ENCODE data around the gene DPEP1. TPM values are rescaled to one million over a fixed set of nuclear protein-coding genes. Genes with fewer than 3 reads are reported as not detected.
"Not testable (repeated sequence)": the region's sequence is repeated elsewhere in the genome, so short reads cannot be mapped to it uniquely, and the experiment has no call there.

Gene DPEP1
- total and polyA plus RNA-seq, 4 donors, result 8.5 TPM; not detected in 3

DNA sequence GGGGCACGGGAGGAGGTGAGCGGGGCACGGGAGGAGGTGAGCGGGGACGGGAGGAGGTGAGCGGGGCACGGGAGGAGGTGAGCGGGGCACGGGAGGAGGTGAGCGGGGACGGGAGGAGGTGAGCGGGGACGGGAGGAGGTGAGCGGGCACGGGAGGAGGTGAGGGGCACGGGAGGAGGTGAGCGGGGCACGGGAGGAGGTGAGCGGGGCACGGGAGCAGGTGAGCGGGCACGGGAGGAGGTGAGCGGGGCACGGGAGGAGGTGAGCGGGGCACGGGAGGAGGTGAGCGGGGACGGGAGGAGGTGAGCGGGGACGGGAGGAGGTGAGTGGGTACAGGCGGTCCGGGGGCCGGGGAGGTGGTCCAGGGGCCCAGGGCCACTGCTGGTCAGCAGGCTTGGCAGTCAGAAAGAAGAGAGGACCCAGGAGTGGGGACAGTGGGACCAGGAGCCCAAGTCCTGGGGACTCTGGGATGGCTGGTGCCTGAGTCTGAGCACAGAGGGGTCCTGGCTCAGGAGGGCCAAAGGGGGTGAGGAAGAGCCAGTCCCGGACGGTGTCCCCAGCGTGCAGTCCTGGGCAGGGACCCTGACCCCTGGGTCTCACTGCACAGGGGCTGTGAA lies 42.4 kb upstream of the DPEP1 start:
- H3K4me1 ChIP-seq (ENCODE audit: control insufficient read depth in 1 of 2, insufficient read depth in 2 of 2, low read length in 2 of 2); H3K36me3 ChIP-seq (ENCODE audit: control insufficient read depth in 1 of 2, insufficient read depth in 2 of 2, low read length in 1 of 2); H3K27ac ChIP-seq (ENCODE audit: low read depth in 1 of 2, low read length in 2 of 2); H3K9me3 ChIP-seq (ENCODE audit: control insufficient read depth, low read length); H3K27me3 ChIP-seq (ENCODE audit: control insufficient read depth in 1 of 2, insufficient read depth in 2 of 2, low read length in 1 of 2); DNase-seq; ATAC-seq (ENCODE audit: low FRiP score); H3K4me3 ChIP-seq (ENCODE audit: low read length in 2 of 2); intact Hi-C loops (cut with DNase I): not testable (repeated sequence)
- 84 to 86% methylated on average over 24 to 36 of the region's 36 CpGs for WGBS, 2 donors

DNA sequence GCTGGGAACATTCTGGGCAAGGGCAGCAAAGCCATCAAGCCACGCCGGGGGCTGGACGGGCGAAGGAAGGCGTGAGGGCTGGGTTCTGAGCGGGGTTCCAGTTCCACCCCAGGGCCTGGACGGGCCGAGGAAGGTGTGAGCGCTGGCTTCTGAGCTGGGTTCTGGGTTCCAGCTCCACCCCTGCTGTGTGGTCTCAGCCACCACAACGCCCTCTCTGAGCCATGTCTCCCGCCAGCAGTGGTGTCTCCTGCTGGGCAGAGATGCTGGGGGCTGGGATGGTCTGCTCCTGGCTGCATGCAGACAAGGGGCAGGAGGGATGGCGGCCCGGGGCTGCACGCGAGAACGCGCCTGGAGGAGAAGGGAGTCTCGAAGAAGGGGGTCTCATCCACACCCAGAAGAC lies 41.8 kb upstream of the DPEP1 start:
- no peaks in the 10 kb centered on the region for H3K9me3 ChIP-seq (ENCODE audit: control insufficient read depth, low read length)
- ATAC-seq (ENCODE audit: low FRiP score), result no peak
- H3K36me3 ChIP-seq (ENCODE audit: control insufficient read depth in 1 of 2, insufficient read depth in 2 of 2, low read length in 1 of 2), result no peaks in the 10 kb centered on the region
- H3K27me3 ChIP-seq (ENCODE audit: control insufficient read depth in 1 of 2, insufficient read depth in 2 of 2, low read length in 1 of 2), result no peaks in the 10 kb centered on the region
- DNase-seq, result no peak
- no peaks in the 10 kb centered on the region for H3K4me1 ChIP-seq (ENCODE audit: control insufficient read depth in 1 of 2, insufficient read depth in 2 of 2, low read length in 2 of 2)
- intact Hi-C loops (cut with DNase I), result no loop called here
- no peak overlapping the region for H3K4me3 ChIP-seq (ENCODE audit: low read length in 2 of 2)
- WGBS, 2 donors, result 91% methylated on average over 18 of the region's 18 CpGs
- H3K27ac ChIP-seq (ENCODE audit: low read depth in 1 of 2, low read length in 2 of 2), result no peak overlapping the region

DNA sequence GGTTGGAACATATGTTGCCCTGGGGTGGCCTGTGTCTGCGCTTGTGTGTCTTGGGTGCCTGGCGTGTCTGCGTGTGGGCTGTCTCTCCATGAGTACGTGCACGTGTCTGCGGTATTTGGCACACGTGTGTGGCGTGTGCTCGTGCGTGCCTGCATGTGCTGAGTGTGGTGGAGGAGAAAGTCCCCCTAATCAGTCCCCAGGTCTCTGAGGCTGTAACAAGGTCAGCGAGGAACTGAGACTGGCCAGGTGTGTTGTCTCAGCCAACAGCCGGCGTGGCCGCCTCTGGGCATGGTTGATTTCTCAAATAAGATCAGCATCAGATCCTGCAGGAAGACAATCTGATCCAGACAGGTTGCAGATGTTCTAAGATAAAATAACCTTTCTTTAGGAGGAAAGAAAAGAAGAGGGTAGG lies 41.4 kb upstream of the DPEP1 start:
- H3K4me3 ChIP-seq (ENCODE audit: low read length in 2 of 2), result no peak overlapping the region
- no peak for DNase-seq
- no peaks in the 10 kb centered on the region for H3K9me3 ChIP-seq (ENCODE audit: control insufficient read depth, low read length)
- H3K4me1 ChIP-seq (ENCODE audit: control insufficient read depth in 1 of 2, insufficient read depth in 2 of 2, low read length in 2 of 2), result no peaks in the 10 kb centered on the region
- H3K27me3 ChIP-seq (ENCODE audit: control insufficient read depth in 1 of 2, insufficient read depth in 2 of 2, low read length in 1 of 2), result no peaks in the 10 kb centered on the region
- 87% methylated on average over 14 of the region's 14 CpGs for WGBS, 2 donors
- no peaks in the 10 kb centered on the region for H3K36me3 ChIP-seq (ENCODE audit: control insufficient read depth in 1 of 2, insufficient read depth in 2 of 2, low read length in 1 of 2)
- intact Hi-C loops (cut with DNase I), result no loop called here
- no peak for ATAC-seq (ENCODE audit: low FRiP score)
- no peak overlapping the region for H3K27ac ChIP-seq (ENCODE audit: low read depth in 1 of 2, low read length in 2 of 2)

GRCh38 chr16:89572485-89573205 lies 40.8 kb upstream of the DPEP1 start:
- H3K27ac ChIP-seq (ENCODE audit: low read depth in 1 of 2, low read length in 2 of 2), result no peak overlapping the region
- intact Hi-C loops (cut with DNase I), result no loop called here
- no peaks in the 10 kb centered on the region for H3K9me3 ChIP-seq (ENCODE audit: control insufficient read depth, low read length)
- ATAC-seq (ENCODE audit: low FRiP score) (no peak), DNase-seq (no peak)
- no peaks in the 10 kb centered on the region for H3K4me1 ChIP-seq (ENCODE audit: control insufficient read depth in 1 of 2, insufficient read depth in 2 of 2, low read length in 2 of 2)
- 84 to 89% methylated on average over 19 of the region's 19 CpGs for WGBS, 2 donors
- H3K4me3 ChIP-seq (ENCODE audit: low read length in 2 of 2), result no peak overlapping the region
- no peaks in the 10 kb centered on the region for H3K27me3 ChIP-seq (ENCODE audit: control insufficient read depth in 1 of 2, insufficient read depth in 2 of 2, low read length in 1 of 2)
- no peaks in the 10 kb centered on the region for H3K36me3 ChIP-seq (ENCODE audit: control insufficient read depth in 1 of 2, insufficient read depth in 2 of 2, low read length in 1 of 2)

GRCh38 chr16:89573826-89574680 lies 39.4 kb upstream of the DPEP1 start:
- no peak for ATAC-seq (ENCODE audit: low FRiP score)
- WGBS, 2 donors, result 76 to 81% methylated on average over 29 to 31 of the region's 31 CpGs
- Histone ChIP-seq H3K4me3 (ENCODE audit: low read length in 2 of 2) (no peak overlapping the region), H3K27ac (ENCODE audit: low read depth in 1 of 2, low read length in 2 of 2) (no peak overlapping the region), H3K27me3 (ENCODE audit: control insufficient read depth in 1 of 2, insufficient read depth in 2 of 2, low read length in 1 of 2) (no peaks in the 10 kb centered on the region), H3K9me3 (ENCODE audit: control insufficient read depth, low read length) (no peaks in the 10 kb centered on the region), H3K36me3 (ENCODE audit: control insufficient read depth in 1 of 2, insufficient read depth in 2 of 2, low read length in 1 of 2) (no peaks in the 10 kb centered on the region), H3K4me1 (ENCODE audit: control insufficient read depth in 1 of 2, insufficient read depth in 2 of 2, low read length in 2 of 2) (no peaks in the 10 kb centered on the region)
- intact Hi-C loops (cut with DNase I), result no loop called here
- no peak for DNase-seq

GRCh38 chr16:89574681-89575246 lies 38.7 kb upstream of the DPEP1 start:
- H3K9me3 ChIP-seq (ENCODE audit: control insufficient read depth, low read length), result no peaks in the 10 kb centered on the region
- no peaks in the 10 kb centered on the region for H3K36me3 ChIP-seq (ENCODE audit: control insufficient read depth in 1 of 2, insufficient read depth in 2 of 2, low read length in 1 of 2)
- H3K4me3 ChIP-seq (ENCODE audit: low read length in 2 of 2), result no peak overlapping the region
- no peaks in the 10 kb centered on the region for H3K27me3 ChIP-seq (ENCODE audit: control insufficient read depth in 1 of 2, insufficient read depth in 2 of 2, low read length in 1 of 2)
- intact Hi-C loops (cut with DNase I), result no loop called here
- H3K4me1 ChIP-seq (ENCODE audit: control insufficient read depth in 1 of 2, insufficient read depth in 2 of 2, low read length in 2 of 2), result no peaks in the 10 kb centered on the region
- WGBS, 2 donors, result 4 to 6% methylated on average over 44 to 55 of the region's 55 CpGs
- no peak overlapping the region for H3K27ac ChIP-seq (ENCODE audit: low read depth in 1 of 2, low read length in 2 of 2)
- DNase-seq (peak in 1 of 2 donors; percentile 66), ATAC-seq (ENCODE audit: low FRiP score) (peak; percentile 31)

DNA sequence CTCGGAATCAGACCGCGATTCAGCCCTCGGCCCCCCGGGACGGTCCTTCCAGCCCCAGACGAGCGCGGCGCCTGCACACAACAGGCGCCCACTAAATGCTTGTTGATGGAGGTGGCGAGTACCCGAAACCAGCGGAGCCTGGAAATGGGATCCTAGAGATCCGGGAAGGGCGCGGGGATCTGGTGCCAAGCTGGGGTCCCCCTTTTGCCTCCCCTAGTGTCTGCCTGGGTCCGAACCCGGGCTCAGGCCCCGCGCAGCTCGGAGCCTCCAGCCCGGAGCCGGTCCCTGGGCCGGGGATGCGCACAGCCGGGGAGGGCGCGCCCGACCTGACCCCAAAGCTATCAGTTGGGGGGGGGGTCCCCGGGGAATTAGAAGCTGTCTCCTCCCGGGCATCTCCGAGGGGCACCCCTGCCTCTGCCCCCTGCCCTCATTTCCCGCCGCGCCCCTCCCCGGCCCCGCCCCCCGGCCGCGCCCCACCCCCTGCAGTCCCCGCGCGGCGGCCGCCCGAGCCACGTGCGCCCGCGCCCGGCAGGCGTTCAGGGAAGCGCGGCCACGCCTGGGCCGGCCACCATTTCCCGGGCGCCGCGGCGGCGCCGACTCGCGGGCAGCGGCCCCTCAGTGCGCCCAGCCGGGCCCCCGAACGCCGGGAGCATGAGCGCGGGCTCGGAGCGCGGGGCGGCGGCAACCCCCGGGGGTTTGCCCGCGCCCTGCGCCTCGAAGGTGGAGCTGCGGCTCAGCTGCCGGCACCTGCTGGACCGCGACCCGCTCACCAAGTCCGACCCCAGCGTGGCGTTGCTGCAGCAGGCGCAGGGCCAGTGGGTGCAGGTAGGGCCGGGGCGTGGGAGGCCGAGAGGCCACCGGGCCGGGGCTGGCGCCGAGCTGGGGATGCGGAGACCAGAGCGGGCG lies 37.9 kb upstream of the DPEP1 start, which contains the start of gene CPNE7:
CPNE7 (plus strand) TSS at position 512 of the 906 bp plus-strand sequence; CDS start at position 652, 140 bp downstream.
- ATAC-seq (ENCODE audit: low FRiP score) (no peak), DNase-seq (no peak)
- 1% methylated on average over 58 to 103 of the region's 103 CpGs for WGBS, 2 donors
- no peaks in the 10 kb centered on the region for H3K36me3 ChIP-seq (ENCODE audit: control insufficient read depth in 1 of 2, insufficient read depth in 2 of 2, low read length in 1 of 2)
- intact Hi-C loops (cut with DNase I), result no loop called here
- H3K4me1 ChIP-seq (ENCODE audit: control insufficient read depth in 1 of 2, insufficient read depth in 2 of 2, low read length in 2 of 2), result no peaks in the 10 kb centered on the region
- H3K9me3 ChIP-seq (ENCODE audit: control insufficient read depth, low read length), result no peaks in the 10 kb centered on the region
- no peak within 1 kb of the TSS for H3K27ac ChIP-seq (ENCODE audit: low read depth in 1 of 2, low read length in 2 of 2)
- no peak within 1 kb of the TSS for H3K4me3 ChIP-seq (ENCODE audit: low read length in 2 of 2)
- no peaks in the 10 kb centered on the region for H3K27me3 ChIP-seq (ENCODE audit: control insufficient read depth in 1 of 2, insufficient read depth in 2 of 2, low read length in 1 of 2)

Data from aorta (tissue), 5 donors.